Fibroblast of villous mesenchyme (primary cell): ENCODE data around the gene SC5D. TPM values are rescaled to one million over a fixed set of nuclear protein-coding genes. Genes with fewer than 3 reads are reported as not detected.

Source experiments
- DNase-seq: peaks from one replicate; pipeline ENCODE4 v3.0.0-alpha.2; 2010; ENCODE audit warnings: low read depth
- H3K4me3 ChIP-seq: 2 replicates; pipeline ENCODE4 v1.5.1; 2011; ENCODE audit warnings: low read depth, mild to moderate bottlenecking, low read length
- total RNA-seq: library from RNA; depleted of rRNA; stranded (reverse); fragments of >200 nt; gene quantifications from 2 replicates; pipeline ENCODE4 v1.2.3, GENCODE V29; 2012
- TF ChIP-seq, protein P1 (sequence below): IDR thresholded peaks from 2 replicates; pipeline ENCODE4 v1.5.1; 2012; ENCODE audit warnings: low read depth, mild to moderate bottlenecking, low read length; ENCODE audit not compliant: insufficient read depth

Gene SC5D
- total RNA-seq, 1 donor = 66.9 TPM

DNA sequence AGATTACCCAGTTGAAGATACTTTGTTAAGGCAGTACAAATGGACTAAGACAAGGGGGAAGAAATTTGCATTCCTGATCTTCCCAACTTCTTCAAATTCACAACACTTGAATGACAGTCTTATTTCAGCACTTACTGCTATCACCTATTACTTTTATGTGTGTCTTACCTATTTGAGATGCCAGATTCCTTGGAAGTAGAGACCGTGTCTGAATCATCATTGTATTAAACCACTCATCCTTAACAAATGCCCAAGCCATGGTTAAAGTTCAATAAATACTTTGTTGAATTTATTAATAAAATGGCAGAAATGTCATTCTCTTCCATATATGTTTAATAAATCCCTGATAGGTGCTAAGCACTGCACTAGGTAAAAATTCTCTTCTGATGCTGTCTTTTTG, 18.3 kb downstream of the SC5D start:
- no peak for DNase-seq
- TF ChIP-seq, protein P1, sequence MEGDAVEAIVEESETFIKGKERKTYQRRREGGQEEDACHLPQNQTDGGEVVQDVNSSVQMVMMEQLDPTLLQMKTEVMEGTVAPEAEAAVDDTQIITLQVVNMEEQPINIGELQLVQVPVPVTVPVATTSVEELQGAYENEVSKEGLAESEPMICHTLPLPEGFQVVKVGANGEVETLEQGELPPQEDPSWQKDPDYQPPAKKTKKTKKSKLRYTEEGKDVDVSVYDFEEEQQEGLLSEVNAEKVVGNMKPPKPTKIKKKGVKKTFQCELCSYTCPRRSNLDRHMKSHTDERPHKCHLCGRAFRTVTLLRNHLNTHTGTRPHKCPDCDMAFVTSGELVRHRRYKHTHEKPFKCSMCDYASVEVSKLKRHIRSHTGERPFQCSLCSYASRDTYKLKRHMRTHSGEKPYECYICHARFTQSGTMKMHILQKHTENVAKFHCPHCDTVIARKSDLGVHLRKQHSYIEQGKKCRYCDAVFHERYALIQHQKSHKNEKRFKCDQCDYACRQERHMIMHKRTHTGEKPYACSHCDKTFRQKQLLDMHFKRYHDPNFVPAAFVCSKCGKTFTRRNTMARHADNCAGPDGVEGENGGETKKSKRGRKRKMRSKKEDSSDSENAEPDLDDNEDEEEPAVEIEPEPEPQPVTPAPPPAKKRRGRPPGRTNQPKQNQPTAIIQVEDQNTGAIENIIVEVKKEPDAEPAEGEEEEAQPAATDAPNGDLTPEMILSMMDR = no peak
- H3K4me3 ChIP-seq = no peak overlapping the region

DNA sequence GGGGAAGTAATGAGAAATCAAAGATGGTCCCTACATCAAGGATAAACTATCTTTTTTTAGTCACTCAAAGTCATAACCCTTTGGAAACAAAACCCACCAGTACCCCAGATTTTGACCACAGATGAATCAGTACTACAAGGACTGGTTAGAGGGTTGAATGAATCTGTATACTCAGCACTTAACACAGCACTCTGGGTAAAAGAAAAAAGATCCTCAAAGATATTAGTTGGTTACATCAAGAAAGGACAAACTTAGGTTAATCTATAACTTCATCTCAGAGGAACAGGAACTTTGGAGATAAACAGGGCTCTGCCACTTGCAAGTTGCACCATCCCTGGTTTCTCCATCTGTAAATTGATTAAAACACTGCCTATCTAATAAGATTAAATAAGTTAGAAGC, 18.8 kb downstream of the SC5D start:
- TF ChIP-seq, protein P1 = no peak
- H3K4me3 ChIP-seq = no peak overlapping the region
- no peak for DNase-seq

DNA sequence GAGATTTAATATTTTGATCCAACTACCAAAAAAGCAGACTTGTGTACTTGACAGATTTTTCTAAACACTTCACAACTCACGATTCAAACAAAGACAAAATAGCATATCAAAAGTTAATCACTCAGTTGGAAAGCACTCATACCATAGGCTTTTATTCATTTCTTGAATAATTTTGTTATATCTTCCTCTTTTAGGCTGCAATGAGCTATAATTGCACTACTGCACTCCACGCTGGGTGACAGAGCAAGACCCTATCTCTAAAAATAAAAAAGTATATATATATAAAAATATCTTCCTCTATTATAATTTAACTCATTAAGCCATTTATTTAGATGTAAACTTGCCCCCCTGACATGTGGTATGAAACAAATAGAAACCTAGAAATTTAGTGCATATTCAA, 19.9 kb downstream of the SC5D start:
- DNase-seq = no peak
- TF ChIP-seq, protein P1 = no peak
- no peak overlapping the region for H3K4me3 ChIP-seq

DNA sequence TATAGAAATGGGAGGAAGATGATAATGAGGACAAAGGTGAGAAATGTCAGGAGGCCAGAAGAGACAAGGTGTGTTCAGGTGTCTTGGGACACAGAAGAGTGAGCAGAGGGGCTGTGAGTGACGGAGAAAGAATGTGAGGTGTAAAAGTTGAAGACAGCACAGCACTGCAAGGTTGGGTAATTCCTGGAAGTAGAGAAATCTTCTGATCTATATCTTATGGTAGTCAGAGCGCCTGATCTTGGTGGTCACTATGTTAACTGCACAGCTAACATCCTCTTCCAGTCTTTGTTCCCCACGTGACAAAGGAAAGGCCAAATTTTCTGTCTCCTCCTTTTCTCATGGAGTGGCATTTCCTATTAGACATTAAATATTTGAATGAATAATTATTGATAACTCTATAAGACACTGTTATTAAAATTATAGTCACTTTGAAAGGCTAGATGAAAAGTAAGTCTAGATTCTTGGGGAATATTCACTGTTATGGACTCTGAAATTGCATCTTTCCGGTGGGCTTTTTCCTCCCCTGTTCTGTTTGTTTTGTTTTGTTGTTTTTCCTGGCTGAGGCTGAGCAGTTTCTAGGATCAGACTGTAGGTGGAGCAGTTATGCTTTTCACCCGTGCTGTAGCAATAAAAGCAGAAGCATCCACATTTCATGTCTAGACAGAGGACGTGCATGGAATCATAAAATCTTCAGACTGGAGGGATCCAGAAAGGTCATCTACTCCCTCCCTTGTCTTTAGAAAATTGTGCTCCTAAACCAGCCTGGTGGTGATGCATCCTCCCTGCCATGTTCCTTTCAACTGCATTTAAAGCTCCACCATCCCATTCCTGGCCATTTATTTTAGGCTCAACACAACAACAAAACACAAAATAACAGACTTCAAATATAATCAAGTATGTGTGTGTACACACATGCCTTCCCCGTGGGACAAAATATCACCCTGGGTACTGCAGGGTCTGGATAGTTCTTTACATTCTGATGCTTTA, 26.6 kb downstream of the SC5D start:
- H3K4me3 ChIP-seq = no peak overlapping the region
- TF ChIP-seq, protein P1 = peak; percentile 85
- peak; percentile 66 for DNase-seq

DNA sequence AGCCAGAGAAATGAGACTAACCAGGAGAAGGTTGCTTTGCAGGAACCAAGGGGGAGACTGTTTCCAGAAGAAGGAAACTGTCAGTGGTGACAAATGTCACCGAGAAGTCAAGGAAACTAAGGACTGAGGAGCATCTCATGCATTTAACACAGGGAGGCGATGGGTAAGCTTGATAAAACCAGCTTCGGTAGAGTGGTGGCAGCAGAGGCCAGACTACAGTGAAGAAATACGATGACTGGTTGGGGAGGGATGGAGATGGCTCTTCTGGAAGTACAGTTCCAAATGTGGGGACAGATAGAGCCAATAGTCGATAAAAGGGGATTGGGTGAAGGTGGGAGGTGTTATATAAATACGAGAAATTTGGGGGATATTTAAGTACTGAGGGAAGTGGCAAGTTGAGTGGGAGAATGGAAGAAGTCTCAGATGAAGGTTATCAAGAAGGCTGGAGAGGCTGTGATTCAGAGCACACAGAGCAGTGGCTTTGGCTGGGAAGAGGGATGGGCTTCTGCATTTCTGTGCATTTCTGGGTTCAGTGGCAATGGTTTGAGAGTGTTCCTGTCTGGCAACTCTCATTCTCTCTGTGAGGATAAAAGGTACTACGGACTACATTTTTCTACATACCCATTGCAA, 29.2 kb downstream of the SC5D start:
- H3K4me3 ChIP-seq = no peak overlapping the region
- TF ChIP-seq, protein P1 = peak; percentile 23
- DNase-seq = peak; percentile 6

DNA sequence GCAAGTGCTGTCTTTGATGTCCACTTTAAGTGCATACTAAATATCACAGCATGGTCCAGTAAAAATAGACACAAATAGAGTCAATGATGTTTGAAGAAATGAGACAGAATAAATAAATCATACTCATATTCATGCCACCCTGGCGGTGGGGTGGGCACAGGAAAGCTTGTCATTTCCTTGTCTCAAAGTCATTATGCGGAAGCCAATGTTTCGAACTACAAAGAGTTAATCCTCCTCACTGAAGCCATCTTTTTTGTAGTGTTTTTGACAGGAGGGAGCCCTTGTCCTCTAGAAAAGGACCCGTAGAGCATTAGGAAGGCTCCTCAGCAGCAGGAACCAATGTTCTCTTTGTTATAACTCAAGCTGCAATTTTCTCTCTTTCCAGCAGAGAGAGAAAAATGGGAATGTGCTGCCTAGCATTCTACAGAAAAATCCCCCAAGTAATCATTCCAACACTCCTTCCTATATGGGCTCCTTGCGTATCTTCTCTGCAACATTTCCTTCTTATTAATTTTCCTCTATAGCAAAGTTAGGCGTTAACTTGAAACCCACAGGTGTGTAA, 30.6 kb downstream of the SC5D start:
- H3K4me3 ChIP-seq = no peak overlapping the region
- no peak for DNase-seq
- TF ChIP-seq, protein P1 = no peak
